Activated CD4-positive, alpha-beta T cell treated with anti-CD3 and anti-CD28 coated beads for 24 hours (primary cell): ENCODE results near the gene MTX1.
A peak's percentile ranks its signal among the peaks of the same experiment; 100 is the strongest.
"Not testable (repeated sequence)": the region's sequence is repeated elsewhere in the genome, so short reads cannot be mapped to it uniquely, and the experiment has no call there.

ENCODE experiments used
- DNase-seq, 2 donors: peaks; one replicate each; pipeline ENCODE4 v3.0.0-alpha.2; 2020; ENCODE audit warnings: low read depth in 2 of 2

Gene MTX1

DNA sequence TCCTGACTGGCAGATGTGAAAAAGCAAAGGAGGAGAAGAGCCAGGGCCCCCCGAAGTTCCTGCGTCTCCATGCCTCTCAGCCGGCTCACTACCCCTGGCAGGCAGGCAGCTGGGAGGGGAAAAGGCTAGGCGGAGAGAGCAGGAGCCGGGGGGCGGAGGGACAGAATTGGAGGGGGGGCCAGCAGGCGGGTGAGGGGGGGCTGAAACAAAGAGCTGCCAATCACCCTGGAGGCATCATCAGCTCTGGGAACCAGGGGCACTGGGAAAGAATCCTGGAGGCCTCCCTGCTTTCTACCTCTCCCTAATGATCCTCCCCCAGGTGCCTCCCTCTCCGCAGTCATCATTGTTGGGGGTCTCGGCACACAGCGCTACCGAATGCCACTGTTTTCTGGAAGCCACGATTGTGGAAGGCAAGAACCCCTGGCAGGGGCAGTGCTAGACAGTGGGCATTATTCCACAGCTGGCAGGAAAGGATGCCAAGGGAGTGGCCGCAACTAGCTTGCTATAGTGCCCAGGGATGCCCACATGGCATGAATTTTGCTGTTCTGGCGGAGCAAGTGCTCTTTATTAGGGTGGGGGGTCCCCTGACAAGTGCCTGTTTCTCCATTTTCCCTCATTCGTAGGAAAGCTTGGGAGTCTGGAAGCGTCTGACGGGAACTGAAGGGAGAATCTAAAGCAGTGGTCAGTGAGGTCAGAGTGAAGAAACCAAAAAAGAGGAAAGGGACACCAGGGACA is 522 bp upstream of the MTX1 start, which contains the start of gene THBS3:
Gene THBS3 (minus strand): TSS at position 92 of the 735 bp plus-strand sequence. CDS start 21 bp downstream, at position 71.
- no peak for DNase-seq

DNA sequence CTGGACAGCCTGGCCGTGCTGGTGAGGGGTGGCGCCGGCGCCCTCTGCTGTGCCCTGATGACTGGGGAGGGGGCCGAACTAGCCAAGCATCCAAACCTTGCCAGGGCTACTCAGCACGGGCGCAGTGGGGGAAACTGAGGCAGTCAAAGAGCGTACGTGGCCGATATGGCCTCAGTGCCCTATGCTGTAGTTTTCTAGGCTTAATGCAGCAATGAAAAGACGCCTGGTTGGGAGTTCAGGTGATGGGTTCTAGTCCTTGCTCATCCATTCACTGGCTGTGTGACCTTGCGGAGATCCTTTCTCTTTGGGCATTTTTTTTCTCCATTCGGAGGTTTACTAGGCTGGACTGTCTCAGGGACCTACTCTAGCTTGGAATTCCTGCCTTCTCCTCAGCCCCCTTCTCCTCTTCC is 822 bp downstream of the MTX1 start:
- no peak for DNase-seq

DNA sequence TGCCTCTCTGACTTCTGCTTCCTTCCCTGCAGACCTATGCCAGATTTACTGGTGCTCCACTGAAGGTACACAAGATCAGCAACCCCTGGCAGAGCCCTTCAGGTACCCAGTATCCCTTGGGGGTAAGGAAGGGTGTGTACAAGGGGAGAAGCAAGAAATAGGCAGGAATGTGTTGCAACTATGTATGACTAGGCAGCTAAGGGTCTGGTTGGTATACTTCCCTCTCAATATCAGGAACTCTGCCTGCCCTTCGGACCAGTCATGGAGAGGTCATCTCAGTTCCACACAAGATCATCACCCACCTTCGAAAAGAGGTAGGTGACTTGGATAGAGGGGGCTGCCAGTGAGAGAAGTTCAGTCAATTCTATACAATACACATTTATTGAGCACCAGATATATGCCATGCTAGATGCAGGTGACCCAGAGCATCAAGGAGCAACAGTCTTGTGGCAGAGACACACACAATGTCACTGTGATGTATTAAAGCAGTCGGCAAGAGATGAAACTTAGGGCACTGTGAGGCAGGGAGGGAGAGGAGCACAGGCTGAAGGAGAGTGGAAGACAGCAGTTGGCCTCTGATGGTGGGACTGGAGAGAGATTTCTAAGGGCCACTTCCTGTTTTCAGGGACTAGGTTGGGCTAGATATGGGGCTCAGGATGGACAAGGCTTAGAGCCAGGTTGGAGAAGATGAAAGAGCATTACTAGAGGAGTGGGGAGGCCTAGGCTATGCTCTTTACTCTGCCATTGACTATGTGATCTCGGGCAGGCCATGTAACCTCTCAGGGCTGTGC is 2.0 kb downstream of the MTX1 start:
- DNase-seq = no peak

DNA sequence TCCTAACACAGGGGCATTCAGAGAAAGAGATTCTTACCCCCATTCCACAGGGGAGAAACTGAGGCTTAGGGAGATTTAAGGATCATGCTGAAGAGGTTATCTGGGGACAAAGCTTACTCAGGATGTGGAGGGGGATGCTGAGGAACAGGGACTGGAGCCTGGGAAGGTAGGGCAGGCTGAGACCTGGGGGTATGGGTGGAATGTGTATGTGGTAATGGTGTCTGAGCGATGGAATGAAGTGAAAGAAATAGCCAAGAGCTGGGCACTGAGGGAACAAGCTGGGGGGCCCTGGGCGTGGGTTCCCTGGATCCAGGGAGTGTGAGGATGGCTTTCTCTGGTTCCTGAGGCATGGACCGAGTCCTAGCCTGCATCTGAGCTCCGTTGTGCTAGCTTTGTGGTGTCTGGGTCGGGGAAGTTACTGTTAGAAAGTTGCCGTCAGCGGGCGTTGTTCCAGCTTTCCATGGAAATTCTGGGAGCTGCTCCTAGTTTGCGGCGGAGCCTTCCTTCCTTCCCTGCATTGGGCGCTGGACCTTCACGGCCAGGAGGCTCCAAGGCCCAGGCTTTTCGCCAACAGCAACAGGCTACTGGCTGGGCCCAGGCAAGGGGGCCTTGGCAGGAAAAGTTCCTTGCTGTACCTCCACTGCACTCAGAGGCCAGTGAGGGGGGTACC is 3.0 kb downstream of the MTX1 start:
- DNase-seq = not testable (repeated sequence)

DNA sequence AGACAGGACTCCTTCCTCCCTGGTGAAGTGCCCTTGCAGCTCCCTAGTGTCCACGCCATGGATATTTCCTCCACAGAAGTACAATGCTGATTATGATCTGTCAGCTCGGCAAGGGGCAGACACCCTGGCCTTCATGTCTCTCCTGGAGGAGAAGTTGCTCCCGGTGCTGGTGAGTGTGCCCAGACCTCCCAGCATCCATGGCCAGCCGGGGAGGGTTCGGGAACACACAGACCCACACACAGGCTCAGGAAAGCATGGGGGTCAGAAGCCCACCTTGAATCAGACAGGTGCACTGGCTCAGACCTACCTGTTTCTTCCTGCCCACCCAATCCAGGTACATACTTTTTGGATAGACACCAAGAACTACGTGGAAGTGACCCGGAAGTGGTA is 3.6 kb downstream of the MTX1 start:
- not testable (repeated sequence) for DNase-seq

DNA sequence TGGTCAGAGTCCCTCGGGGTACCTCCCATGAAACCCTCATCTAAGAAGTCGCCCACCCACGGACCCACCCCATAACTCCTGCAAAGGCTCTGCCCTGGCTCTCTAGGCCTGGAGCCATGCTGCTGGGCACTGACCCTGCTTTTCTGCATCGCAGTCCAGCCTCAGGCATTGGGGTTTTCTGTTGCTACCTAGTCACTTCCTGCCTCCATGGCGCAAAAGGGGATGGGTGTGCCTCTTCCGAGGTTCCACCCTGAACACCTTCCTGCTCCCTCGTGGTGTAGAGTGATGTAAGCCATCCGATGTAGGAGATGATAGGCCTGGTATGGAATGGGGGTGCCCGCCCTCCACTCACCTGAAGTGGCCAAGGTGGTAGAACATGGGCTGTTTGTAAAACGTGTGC is 6.2 kb downstream of the MTX1 start:
- DNase-seq = not testable (repeated sequence)

DNA sequence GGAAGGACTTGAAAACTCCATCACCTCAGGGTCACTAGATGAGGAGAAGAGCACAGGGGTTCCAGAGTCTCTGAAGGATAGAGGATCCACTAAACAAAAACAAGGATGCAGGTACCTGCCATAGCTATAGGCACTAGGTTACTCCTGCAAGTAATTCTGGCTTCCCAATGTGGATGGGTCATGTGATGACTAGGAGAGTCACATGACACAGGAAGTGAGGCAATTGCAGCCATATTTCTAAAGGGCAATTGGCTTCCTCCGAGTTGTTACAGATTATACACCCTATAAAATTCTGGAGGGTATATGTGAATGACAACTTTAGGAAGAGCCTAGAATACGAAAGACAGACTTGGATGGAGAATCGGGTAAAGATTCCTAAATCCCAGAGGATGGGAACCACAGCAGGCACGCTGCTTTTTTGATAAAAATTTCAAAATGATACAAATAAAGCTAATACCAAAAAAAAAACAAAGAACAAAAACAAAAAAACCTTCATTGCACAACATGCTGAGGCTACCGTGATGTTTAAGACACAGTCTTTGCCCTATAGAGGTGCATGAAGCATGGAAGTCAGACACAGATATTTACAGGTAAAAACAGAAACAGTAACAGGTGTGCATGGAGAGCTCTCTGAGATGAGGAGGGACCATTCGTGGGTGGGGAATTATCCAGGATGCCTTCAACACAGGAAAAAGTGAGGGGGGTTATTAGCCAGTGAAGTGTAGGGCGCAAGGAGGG is 10.5 kb downstream of the MTX1 start:
- peak in 1 of 2 donors; percentile 37 for DNase-seq

DNA sequence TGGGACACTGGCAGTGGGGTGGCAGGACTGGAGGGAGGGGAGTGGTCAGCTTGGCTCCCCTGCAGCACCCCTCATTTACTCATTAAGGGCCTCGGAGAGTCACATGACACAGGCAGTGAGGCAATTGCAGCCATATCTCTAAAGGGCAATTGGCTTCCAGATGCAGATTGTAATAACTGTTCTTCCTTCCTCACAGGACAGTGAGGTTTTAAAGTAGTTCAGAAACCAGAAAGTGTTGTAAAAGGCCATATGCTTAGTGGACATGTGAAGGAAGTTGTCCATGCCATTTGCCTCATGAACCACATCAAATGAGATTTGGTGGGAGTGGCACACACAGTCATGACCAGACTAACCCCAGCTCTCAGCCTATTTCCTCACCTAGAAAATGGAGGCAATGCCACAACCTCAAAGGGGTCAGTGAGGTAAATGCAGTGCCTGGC is 11.1 kb downstream of the MTX1 start:
- no peak for DNase-seq

DNA sequence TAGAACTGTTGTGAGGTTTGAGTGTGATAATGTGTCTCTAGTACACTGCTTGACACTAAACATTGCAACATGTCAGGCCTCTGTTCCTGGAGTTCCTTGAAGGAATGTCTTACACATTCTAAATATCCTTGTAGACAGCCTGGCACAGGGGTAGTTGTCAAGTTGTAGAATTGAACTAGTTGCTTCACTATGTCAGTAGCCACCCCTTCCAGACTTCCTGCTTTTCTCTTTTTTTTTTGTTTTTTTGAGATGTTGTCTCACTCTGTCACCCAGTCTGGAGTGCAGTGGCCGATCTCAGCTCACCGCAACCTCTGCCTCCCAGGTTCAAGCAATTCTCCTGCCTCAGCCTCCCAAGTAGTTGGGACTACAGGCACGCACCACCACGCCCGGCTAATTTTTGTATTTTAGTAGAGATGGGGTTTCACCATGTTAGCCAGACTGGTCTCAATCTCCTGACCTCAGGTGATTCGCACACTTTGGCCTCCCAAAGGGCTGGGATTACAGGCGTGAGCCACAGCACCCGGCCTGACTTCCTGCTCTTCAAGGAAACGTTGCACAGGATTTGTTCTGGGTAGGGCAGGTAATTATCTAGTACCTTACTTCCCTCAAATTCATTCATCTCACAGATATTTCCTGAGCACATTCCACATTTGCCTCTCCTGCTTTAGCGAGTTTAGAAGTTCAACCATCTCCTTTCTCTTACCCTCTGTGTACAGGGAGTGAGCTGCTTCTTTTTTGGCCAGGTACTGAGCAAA is 11.9 kb downstream of the MTX1 start:
- DNase-seq = not testable (repeated sequence)

DNA sequence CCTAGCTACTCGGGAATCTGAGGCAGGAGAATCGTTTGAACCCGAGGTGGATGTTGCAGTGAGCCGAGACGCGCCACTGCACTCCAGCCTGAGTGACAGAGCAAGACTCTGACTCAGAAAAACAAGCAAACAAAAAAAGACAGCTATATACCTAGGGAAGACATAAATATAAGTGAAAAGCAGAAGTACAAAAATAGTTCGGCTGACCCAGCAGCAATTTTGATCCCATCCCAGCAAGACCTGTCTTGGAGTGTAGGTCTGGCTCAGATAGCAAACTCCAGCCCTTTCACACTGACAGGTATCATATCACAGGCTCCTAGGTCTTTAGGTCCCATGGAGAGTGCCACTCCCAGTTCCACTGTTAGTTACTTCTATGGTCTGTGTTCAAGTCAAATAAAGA is 14.6 kb downstream of the MTX1 start:
- DNase-seq = no peak

DNA sequence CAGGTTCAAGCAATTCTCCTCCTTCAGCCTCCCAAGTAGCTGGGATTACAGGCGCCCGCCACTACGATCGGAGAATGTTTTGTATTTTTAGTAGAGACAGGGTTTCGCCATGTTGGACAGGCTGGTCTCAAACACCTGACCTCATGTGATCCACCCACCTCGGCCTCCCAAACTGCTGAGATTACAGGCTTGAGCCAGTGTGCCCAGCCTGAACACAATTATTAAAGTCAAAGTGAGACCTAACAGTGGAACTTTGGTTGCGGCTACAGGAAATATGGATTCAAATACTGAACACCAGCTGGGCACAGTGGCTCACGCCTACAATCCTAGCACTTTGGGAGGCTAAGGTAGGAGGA is 16.9 kb downstream of the MTX1 start:
- DNase-seq = not testable (repeated sequence)

DNA sequence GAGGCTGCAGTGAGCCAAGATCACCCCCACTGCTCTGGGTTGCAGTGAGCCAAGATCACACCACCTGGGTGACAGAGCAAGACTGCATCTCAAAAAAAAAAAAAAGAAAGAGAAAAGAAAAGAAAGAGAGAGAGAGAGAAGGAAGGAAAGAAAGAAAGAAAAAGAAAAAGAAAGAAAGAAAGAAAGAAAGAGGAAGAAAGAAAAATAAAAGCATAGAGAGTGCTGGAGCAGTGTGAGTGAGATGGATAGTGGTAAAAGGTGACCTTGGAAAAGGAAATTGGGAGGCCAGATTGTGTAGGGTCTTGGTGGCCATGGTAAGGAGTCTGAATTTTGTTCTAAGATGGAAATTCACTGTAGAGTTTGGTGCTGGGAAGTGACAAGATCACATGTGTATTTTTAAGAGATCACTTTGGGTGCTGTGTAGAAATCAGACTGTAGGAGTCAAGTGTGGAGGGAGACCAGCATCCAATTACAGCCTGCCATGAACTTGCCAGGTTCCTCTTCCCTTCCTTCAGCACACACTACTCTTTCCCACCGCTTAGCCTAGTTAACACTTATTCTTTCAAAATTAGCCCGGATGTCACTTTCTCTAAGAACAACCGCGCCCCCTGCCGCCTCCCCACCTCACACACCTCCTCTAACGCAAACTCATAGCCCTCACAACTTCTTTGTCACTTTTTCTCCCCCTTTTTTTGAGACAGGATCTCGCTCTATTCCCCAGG is 17.9 kb downstream of the MTX1 start:
- peak; percentile 69 to 92 for DNase-seq

DNA sequence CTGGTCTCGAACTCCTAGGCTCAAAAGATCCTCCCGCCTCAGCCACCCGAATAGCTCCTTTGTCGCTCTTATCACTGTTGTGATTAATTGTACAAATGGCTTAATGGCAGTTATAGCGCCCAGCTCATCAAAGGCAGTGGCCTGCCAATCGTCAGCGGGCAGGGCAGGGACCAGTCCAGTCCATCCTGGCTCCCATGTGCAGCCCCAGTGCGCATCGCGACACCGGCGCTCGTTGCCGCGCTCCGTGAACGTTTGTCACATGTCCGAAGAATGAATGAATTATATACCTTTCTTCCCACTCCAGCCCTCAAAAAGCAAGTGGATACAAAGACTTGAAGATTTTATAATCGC is 18.4 kb downstream of the MTX1 start:
- DNase-seq = peak in 1 of 2 donors; percentile 28

DNA sequence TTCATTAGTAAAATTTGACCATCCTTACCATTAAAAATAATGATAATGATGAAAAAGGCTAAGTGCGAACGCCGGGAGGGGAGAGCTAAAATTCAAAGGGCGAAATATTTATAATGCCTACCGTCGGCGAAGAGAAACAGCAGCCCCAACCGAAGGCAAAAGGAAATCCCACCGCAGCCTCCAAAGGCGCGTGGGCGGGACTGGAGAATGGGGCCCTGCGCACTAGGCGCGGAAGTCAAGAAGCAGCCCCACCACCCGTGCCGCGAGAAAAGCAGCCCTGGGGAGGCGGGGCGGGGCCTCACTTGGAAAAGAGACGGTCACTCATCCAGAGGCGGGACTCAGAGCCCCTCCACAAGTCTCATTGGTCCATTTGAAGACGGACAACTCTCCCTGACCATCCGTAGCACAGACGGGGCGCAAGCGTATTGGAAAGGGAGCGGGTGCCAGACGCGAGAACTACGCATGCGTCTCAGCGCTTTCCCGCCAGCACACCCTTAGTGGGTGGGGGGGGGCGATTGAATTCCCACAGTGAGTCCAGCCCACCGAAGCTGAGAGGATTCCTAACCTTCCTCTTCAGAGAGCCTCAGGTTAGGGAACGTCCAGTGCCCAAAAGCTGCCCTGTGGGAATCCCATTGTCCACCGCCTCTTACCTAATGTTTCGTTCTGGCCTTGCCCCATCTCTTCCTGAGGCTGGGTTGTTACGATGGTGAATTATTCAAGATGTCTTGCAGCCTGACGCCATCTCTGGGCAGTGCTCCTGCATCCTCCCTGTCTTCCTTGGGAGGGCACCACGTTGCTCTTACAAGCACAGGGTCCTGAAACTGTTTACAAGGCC is 19.0 kb downstream of the MTX1 start:
- peak; percentile 99 to 100 for DNase-seq

DNA sequence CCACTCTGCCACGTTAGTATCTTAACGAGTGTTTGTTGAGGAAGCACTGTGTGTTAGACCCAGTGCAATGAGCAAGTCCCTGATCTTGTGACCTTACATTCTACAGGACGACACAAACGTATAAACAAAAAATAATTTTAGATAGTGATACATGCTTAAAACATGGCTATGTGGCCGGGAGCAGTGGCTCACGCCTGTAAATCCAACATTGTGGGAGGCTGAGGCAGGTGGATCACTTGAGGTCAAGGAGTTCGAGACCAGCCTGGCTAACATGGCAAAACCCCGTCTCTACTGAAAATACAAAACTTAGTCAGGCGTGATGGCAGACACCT is 19.6 kb downstream of the MTX1 start:
- no peak for DNase-seq

DNA sequence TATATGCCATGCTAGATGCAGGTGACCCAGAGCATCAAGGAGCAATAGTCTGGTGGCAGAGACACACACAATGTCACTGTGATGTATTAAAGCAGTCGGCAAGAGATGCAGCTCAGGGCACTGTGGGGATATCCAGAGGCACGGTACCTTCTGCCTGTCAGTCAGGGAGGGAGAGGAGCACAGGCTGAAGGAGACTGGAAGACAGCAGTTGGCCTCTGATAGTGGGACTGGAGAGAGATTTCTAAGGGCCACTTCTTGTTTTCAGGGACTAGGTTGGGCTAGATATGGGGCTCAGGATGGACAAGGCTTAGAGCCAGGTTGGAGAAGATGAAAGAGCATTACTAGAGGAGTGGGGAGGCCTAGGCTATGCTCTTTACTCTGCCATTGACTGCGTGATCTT is 22.8 kb downstream of the MTX1 start:
- not testable (repeated sequence) for DNase-seq

DNA sequence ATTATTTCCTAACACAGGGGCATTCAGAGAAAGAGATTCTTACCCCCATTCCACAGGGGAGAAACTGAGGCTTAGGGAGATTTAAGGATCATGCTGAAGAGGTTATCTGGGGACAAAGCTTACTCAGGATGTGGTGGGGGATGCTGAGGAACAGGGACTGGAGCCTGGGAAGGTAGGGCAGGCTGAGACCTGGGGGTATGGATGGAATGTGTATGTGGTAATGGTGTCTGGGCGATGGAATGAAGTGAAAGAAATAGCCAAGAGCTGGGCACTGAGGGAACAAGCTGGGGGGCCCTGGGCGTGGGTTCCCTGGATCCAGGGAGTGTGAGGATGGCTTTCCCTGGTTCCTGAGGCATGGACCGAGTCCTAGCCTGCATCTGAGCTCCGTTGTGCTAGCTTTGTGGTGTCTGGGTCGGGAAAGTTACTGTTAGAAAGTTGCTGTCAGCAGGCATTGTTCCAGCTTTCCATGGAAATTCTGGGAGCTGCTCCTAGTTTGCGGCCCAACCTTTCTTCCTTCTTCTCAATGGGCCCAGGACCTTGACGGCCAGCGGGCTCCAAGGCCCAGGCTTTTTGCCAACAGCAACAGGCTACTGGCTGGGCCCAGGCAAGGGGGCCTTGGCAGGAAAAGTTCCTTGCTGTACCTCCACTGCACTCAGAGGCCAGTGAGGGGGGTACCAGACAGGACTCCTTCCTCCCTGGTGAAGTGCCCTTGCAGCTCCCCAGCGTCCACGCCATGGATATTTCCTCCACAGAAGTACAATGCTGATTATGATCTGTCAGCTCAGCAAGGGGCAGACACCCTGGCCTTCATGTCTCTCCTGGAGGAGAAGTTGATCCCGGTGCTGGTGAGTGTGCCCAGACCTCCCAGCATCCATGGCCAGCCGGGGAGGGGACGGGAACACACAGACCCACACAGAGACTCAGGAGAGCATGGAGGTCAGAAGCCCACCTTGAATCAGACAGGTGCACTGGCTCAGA is 23.8 kb downstream of the MTX1 start:
- not testable (repeated sequence) for DNase-seq

DNA sequence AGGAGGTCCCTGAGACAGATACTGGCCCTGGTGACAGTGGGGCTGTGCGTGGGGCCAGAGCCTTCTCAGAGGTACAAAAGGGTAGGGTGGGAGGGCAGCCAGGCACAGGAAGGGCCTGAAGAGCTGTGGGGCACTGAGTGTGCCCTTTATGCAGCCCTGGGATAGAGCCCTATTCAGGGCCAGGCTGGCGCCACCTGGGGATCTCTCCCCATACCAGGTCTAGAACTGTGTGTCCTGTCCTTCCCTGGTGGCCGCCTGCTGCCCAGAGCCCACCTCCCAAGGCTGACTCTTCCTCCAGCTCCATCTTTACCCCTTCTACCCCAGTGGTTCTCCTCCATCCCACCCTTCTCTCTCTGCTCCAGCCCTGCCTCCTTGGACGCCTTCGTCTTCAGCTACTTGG is 25.0 kb downstream of the MTX1 start:
- DNase-seq = not testable (repeated sequence)
